ENCODE measurements around the gene NOD1. TPM values are rescaled to one million over a fixed set of nuclear protein-coding genes. Genes with fewer than 3 reads are reported as not detected.
"Not testable (repeated sequence)": the region's sequence is repeated elsewhere in the genome, so short reads cannot be mapped to it uniquely, and the experiment has no call there.

Gene NOD1
- total RNA-seq, 5 donors from 2014 or later (not counting 1 experiment from before 2014, with no cell fraction given): 15.6 to 24.6 (median 19.4) TPM

GRCh38 chr7:30501264-30501663, 22.7 kb upstream of the NOD1 start:
- peaks cover 11 to 18% of the 10 kb centered on the region in 2 experiments for H3K4me1 ChIP-seq (ENCODE audit: control insufficient read depth in 1 of 2, extremely low read depth in 1 of 2, insufficient read depth in 2 of 2, low read length in 2 of 2)
- no peak overlapping the region for H3K4me3 ChIP-seq (ENCODE audit: control insufficient read depth in 1 of 2, extremely low read depth in 1 of 2, low read length in 1 of 2)
- no peak for DNase-seq
- ChIA-PET POLR2A (no interaction called here), CTCF (no interaction called here)
- no peak for ATAC-seq (replicated peaks in 1 of 4)
- Mint-ChIP-seq H3K9me3 (no peaks in the 10 kb centered on the region), H3K4me1 (peaks cover 42 to 49% (median 46%) of the 10 kb centered on the region in 3 donors), H3K36me3 (peaks cover 29% of the 10 kb centered on the region), H3K27ac (no peak overlapping the region), H3K27me3 (no peaks in the 10 kb centered on the region), H3K4me3 (no peak overlapping the region)
- H3K27me3 ChIP-seq (replicated peaks in 1 of 2; ENCODE audit: control insufficient read depth in 2 of 2, extremely low read depth in 1 of 2, insufficient read depth in 2 of 2, low read length in 1 of 2): no peaks in the 10 kb centered on the region
- H3K36me3 ChIP-seq (ENCODE audit: control insufficient read depth in 2 of 2, extremely low read depth in 1 of 2, insufficient read depth in 1 of 2, low read length in 1 of 2): peaks cover 0 to 7% of the 10 kb centered on the region in 2 donors
- no CpG with 5 or more reads among the region's 5 CpGs for WGBS (ENCODE audit: insufficient coverage)
- H3K27ac ChIP-seq (ENCODE audit: low read length): no peak overlapping the region
- peaks cover 3% of the 10 kb centered on the region for H3K9me3 ChIP-seq

GRCh38 chr7:30493228-30493627, 14.6 kb upstream of the NOD1 start:
- peaks cover 0 to 3% of the 10 kb centered on the region in 2 experiments for H3K27me3 ChIP-seq (replicated peaks in 1 of 2; ENCODE audit: control insufficient read depth in 2 of 2, extremely low read depth in 1 of 2, insufficient read depth in 2 of 2, low read length in 1 of 2)
- H3K36me3 ChIP-seq (ENCODE audit: control insufficient read depth in 2 of 2, extremely low read depth in 1 of 2, insufficient read depth in 1 of 2, low read length in 1 of 2): peaks cover 0 to 5% of the 10 kb centered on the region in 2 donors
- ATAC-seq (replicated peaks in 1 of 4) (no peak), DNase-seq (no peak)
- Mint-ChIP-seq H3K27ac (no peak overlapping the region), H3K4me1 (no peaks in the 10 kb centered on the region), H3K36me3 (peaks cover 23% of the 10 kb centered on the region), H3K4me3 (no peak overlapping the region), H3K9me3 (peaks cover 0 to 19% (median 17%) of the 10 kb centered on the region in 3 donors), H3K27me3 (no peaks in the 10 kb centered on the region)
- peaks cover 6% of the 10 kb centered on the region for H3K9me3 ChIP-seq
- CTCF ChIA-PET: no interaction called here
- no peak overlapping the region for H3K27ac ChIP-seq (ENCODE audit: low read length)
- H3K4me3 ChIP-seq (ENCODE audit: control insufficient read depth in 1 of 2, extremely low read depth in 1 of 2, low read length in 1 of 2): no peak overlapping the region
- no peaks in the 10 kb centered on the region for H3K4me1 ChIP-seq (ENCODE audit: control insufficient read depth in 1 of 2, extremely low read depth in 1 of 2, insufficient read depth in 2 of 2, low read length in 2 of 2)
- POLR2A ChIA-PET: interaction anchor here in 1 of 2 donors (0.5 kb wide), 1 partner anchor 82 kb away, joined by 3 read pairs; no protein-coding TSS in a partner anchor

GRCh38 chr7:30491417-30491816, 12.8 kb upstream of the NOD1 start:
- Mint-ChIP-seq H3K4me1 (no peaks in the 10 kb centered on the region), H3K27ac (no peak overlapping the region), H3K4me3 (no peak overlapping the region), H3K9me3 (peaks cover 0 to 19% (median 17%) of the 10 kb centered on the region in 3 donors), H3K36me3 (peaks cover 15% of the 10 kb centered on the region), H3K27me3 (no peaks in the 10 kb centered on the region)
- ATAC-seq (replicated peaks in 1 of 4): no peak
- CTCF ChIA-PET: no interaction called here
- Histone ChIP-seq H3K4me1 (ENCODE audit: control insufficient read depth in 1 of 2, extremely low read depth in 1 of 2, insufficient read depth in 2 of 2, low read length in 2 of 2) (no peaks in the 10 kb centered on the region), H3K4me3 (ENCODE audit: control insufficient read depth in 1 of 2, extremely low read depth in 1 of 2, low read length in 1 of 2) (no peak overlapping the region), H3K9me3 (peaks cover 3% of the 10 kb centered on the region), H3K36me3 (ENCODE audit: control insufficient read depth in 2 of 2, extremely low read depth in 1 of 2, insufficient read depth in 1 of 2, low read length in 1 of 2) (peaks cover 0 to 2% of the 10 kb centered on the region in 2 donors), H3K27me3 (replicated peaks in 1 of 2; ENCODE audit: control insufficient read depth in 2 of 2, extremely low read depth in 1 of 2, insufficient read depth in 2 of 2, low read length in 1 of 2) (peaks cover 0 to 3% of the 10 kb centered on the region in 2 experiments), H3K27ac (ENCODE audit: low read length) (no peak overlapping the region)
- POLR2A ChIA-PET: no interaction called here
- DNase-seq: no peak

- CTCF ChIA-PET: interaction anchor here in 1 of 2 donors (0.7 to 0.9 kb wide), 2 partner anchors 9 to 35 kb away, joined by 3 read pairs; no protein-coding TSS in a partner anchor
Measured at GRCh38 chr7:30487371-30487770, 8.8 kb upstream of the NOD1 start.

GRCh38 chr7:30485667-30486066, 7.1 kb upstream of the NOD1 start:
- H3K36me3 Mint-ChIP-seq: no peaks in the 10 kb centered on the region
- ChIA-PET POLR2A (no interaction called here), CTCF (no interaction called here)
- no peaks in the 10 kb centered on the region for H3K4me1 ChIP-seq (ENCODE audit: control insufficient read depth in 1 of 2, extremely low read depth in 1 of 2, insufficient read depth in 2 of 2, low read length in 2 of 2)
- no CpG with 5 or more reads among the region's 1 CpG for WGBS (ENCODE audit: insufficient coverage)
- peaks cover 0 to 3% of the 10 kb centered on the region in 2 experiments for H3K27me3 ChIP-seq (replicated peaks in 1 of 2; ENCODE audit: control insufficient read depth in 2 of 2, extremely low read depth in 1 of 2, insufficient read depth in 2 of 2, low read length in 1 of 2)
- no peaks in the 10 kb centered on the region for H3K36me3 ChIP-seq (ENCODE audit: control insufficient read depth in 2 of 2, extremely low read depth in 1 of 2, insufficient read depth in 1 of 2, low read length in 1 of 2)
- ATAC-seq (replicated peaks in 1 of 4): no peak
- no peak overlapping the region for H3K27ac ChIP-seq (ENCODE audit: low read length)
- no peaks in the 10 kb centered on the region for H3K27me3 Mint-ChIP-seq
- H3K9me3 Mint-ChIP-seq: no peaks in the 10 kb centered on the region
- no peaks in the 10 kb centered on the region for H3K4me1 Mint-ChIP-seq
- no peaks in the 10 kb centered on the region for H3K9me3 ChIP-seq
- H3K4me3 Mint-ChIP-seq: no peak overlapping the region
- no peak for DNase-seq
- H3K27ac Mint-ChIP-seq: no peak overlapping the region
- H3K4me3 ChIP-seq (ENCODE audit: control insufficient read depth in 1 of 2, extremely low read depth in 1 of 2, low read length in 1 of 2): no peak overlapping the region

More at GRCh38 chr7:30487371-30487770, 8.8 kb upstream of the NOD1 start:
- Mint-ChIP-seq H3K9me3 (peaks cover 0 to 13% (median 7%) of the 10 kb centered on the region in 3 donors), H3K27me3 (no peaks in the 10 kb centered on the region), H3K27ac (no peak overlapping the region), H3K36me3 (peaks cover 3% of the 10 kb centered on the region), H3K4me3 (no peak overlapping the region), H3K4me1 (no peaks in the 10 kb centered on the region)
- POLR2A ChIA-PET: no interaction called here
- no peak for DNase-seq
- H3K4me1 ChIP-seq (ENCODE audit: control insufficient read depth in 1 of 2, extremely low read depth in 1 of 2, insufficient read depth in 2 of 2, low read length in 2 of 2): no peaks in the 10 kb centered on the region
- peaks cover 3% of the 10 kb centered on the region for H3K9me3 ChIP-seq
- peaks cover 0 to 3% of the 10 kb centered on the region in 2 experiments for H3K27me3 ChIP-seq (replicated peaks in 1 of 2; ENCODE audit: control insufficient read depth in 2 of 2, extremely low read depth in 1 of 2, insufficient read depth in 2 of 2, low read length in 1 of 2)
- ATAC-seq (replicated peaks in 1 of 4): no peak
- no peak overlapping the region for H3K4me3 ChIP-seq (ENCODE audit: control insufficient read depth in 1 of 2, extremely low read depth in 1 of 2, low read length in 1 of 2)
- H3K27ac ChIP-seq (ENCODE audit: low read length): no peak overlapping the region
- WGBS (ENCODE audit: insufficient coverage): 100% methylated on average over 1 of the region's 1 CpG
- no peaks in the 10 kb centered on the region for H3K36me3 ChIP-seq (ENCODE audit: control insufficient read depth in 2 of 2, extremely low read depth in 1 of 2, insufficient read depth in 1 of 2, low read length in 1 of 2)

- POLR2A ChIA-PET: interaction anchor here in 1 of 2 donors (0.6 kb wide), 1 partner anchor 128 kb away, joined by 3 read pairs; no protein-coding TSS in a partner anchor
- H3K36me3 ChIP-seq (ENCODE audit: control insufficient read depth in 2 of 2, extremely low read depth in 1 of 2, insufficient read depth in 1 of 2, low read length in 1 of 2); H3K27me3 Mint-ChIP-seq; H3K27me3 ChIP-seq (replicated peaks in 1 of 2; ENCODE audit: control insufficient read depth in 2 of 2, extremely low read depth in 1 of 2, insufficient read depth in 2 of 2, low read length in 1 of 2); H3K9me3 ChIP-seq; CTCF ChIA-PET; H3K27ac ChIP-seq (ENCODE audit: low read length); ATAC-seq (replicated peaks in 1 of 4); H3K4me3 Mint-ChIP-seq; DNase-seq; H3K36me3 Mint-ChIP-seq; H3K9me3 Mint-ChIP-seq; H3K27ac Mint-ChIP-seq; H3K4me3 ChIP-seq (ENCODE audit: control insufficient read depth in 1 of 2, extremely low read depth in 1 of 2, low read length in 1 of 2): not testable (repeated sequence)
- H3K4me1 Mint-ChIP-seq: peaks cover 16 to 32% (median 31%) of the 10 kb centered on the region in 3 donors
- peaks cover under 1 to 26% of the 10 kb centered on the region in 2 experiments for H3K4me1 ChIP-seq (ENCODE audit: control insufficient read depth in 1 of 2, extremely low read depth in 1 of 2, insufficient read depth in 2 of 2, low read length in 2 of 2)
- 90% methylated on average over 4 of the region's 9 CpGs for WGBS (ENCODE audit: insufficient coverage)
Measured at GRCh38 chr7:30481416-30481815, 2.8 kb upstream of the NOD1 start.
